Naive thymus-derived CD4-positive, alpha-beta T cell (primary cell): ENCODE data around the gene UPB1. TPM values are rescaled to one million over a fixed set of nuclear protein-coding genes. Genes with fewer than 3 reads are reported as not detected.

Source experiments
- ATAC-seq: fragments of 150-1000 bp; cut with Tn5 transposase; 2 replicates; pipeline ENCODE4 v1.10.0; 2021; ENCODE audit warnings: mild to moderate bottlenecking, moderate library complexity
- CTCF ChIA-PET: fragments of 350-600 bp; sonication (Branson Sonifier 250); formaldehyde crosslinking; loops from one replicate; lab custom pipeline; 2021; ENCODE audit warnings: antibody characterized with exemption; lab: Charles Lee
- POLR2A ChIA-PET: fragments of 350-600 bp; sonication (Branson Sonifier 250); formaldehyde crosslinking; loops from one replicate; lab custom pipeline; 2021; ENCODE audit warnings: antibody characterized with exemption, inconsistent platforms; lab: Charles Lee
- DNase-seq, 9 donors: peaks; one replicate each; pipeline versions ENCODE4 v3.0.0 to v3.0.0-alpha.2; 2020 to 2022; ENCODE audit warnings: mixed read lengths in 1 of 9
- H3K27ac ChIP-seq: one replicate; pipeline ENCODE4 v1.7.0; 2013; ENCODE audit warnings: mild to moderate bottlenecking, low read depth, low read length, moderate library complexity
- H3K27me3 ChIP-seq, 2 donors: one replicate each; pipeline ENCODE4 v1.7.0; 2013; ENCODE audit warnings: low read length in 2 of 2, mild to moderate bottlenecking in 2 of 2, moderate library complexity in 2 of 2; ENCODE audit not compliant: control insufficient read depth in 2 of 2, insufficient read depth in 2 of 2
- H3K36me3 ChIP-seq, 3 experiments: 1 replicate in 2 of 3; 2 replicates in 1 of 3; pipeline ENCODE4 v1.7.0; 2013; ENCODE audit warnings: low read length in 3 of 3, mild to moderate bottlenecking in 3 of 3, moderate library complexity in 1 of 3; ENCODE audit not compliant: insufficient read depth in 3 of 3, control insufficient read depth in 2 of 3
- H3K4me1 ChIP-seq, 2 donors: one replicate each; pipeline ENCODE4 v1.7.0; 2013; ENCODE audit warnings: low read length in 2 of 2, mild to moderate bottlenecking in 2 of 2, moderate library complexity in 1 of 2; ENCODE audit not compliant: control insufficient read depth in 2 of 2, insufficient read depth in 2 of 2
- H3K4me3 ChIP-seq: 2 replicates; pipeline ENCODE4 v1.7.0; 2013; ENCODE audit warnings: mild to moderate bottlenecking, low read length
- H3K9me3 ChIP-seq, 3 experiments: 1 replicate in 2 of 3; 2 replicates in 1 of 3; pipeline ENCODE4 v1.7.0; 2013; ENCODE audit warnings: low read length in 3 of 3; ENCODE audit not compliant: control insufficient read depth in 2 of 3
- H3K27ac Mint-ChIP-seq, 9 donors: one replicate each; pipeline ENCODE4 v1.8.0; 2020 to 2022; ENCODE audit warnings: mixed read lengths in 9 of 9, mild to moderate bottlenecking in 8 of 9, moderate library complexity in 5 of 9, inconsistent platforms in 2 of 9
- H3K27me3 Mint-ChIP-seq, 5 donors: one replicate each; pipeline ENCODE4 v1.8.0; 2021 to 2022; ENCODE audit warnings: mixed read lengths in 5 of 5, mild to moderate bottlenecking in 1 of 5
- H3K36me3 Mint-ChIP-seq, 5 donors: one replicate each; pipeline ENCODE4 v1.8.0; 2020 to 2022; ENCODE audit warnings: mixed read lengths in 5 of 5, mild to moderate bottlenecking in 3 of 5, inconsistent platforms in 1 of 5
- H3K4me1 Mint-ChIP-seq, 7 donors: one replicate each; pipeline ENCODE4 v1.8.0; 2020 to 2022; ENCODE audit warnings: mixed read lengths in 7 of 7, mild to moderate bottlenecking in 3 of 7, inconsistent platforms in 1 of 7
- H3K4me3 Mint-ChIP-seq, 10 donors: one replicate each; pipeline ENCODE4 v1.8.0; 2020 to 2022; ENCODE audit warnings: mild to moderate bottlenecking in 10 of 10, mixed read lengths in 10 of 10, moderate library complexity in 6 of 10, inconsistent platforms in 2 of 10
- H3K9me3 Mint-ChIP-seq, 11 donors: one replicate each; pipeline ENCODE4 v1.8.0; 2020 to 2022; ENCODE audit warnings: mixed read lengths in 11 of 11, mild to moderate bottlenecking in 4 of 11, inconsistent platforms in 1 of 11, moderate library complexity in 1 of 11
- intact Hi-C, 2 donors: fragments of 100-400 bp; cut with micrococcal nuclease; formaldehyde crosslinking; loops; one replicate each; pipeline ENCODE4 v1.15.1; 2023
- polyA plus RNA-seq, 2 donors: library from polyadenylated mRNA; unstranded; fragments of 300-500 nt; fragmentation: Illumina TruSeq; gene quantifications; one replicate each; pipeline ENCODE4 v1.2.3, GENCODE V29; 2021
- total RNA-seq, 6 experiments: library from RNA in 5 of 6; stranded (reverse) in 5 of 6; gene quantifications; 1 replicate in 5 of 6; 2 replicates in 1 of 6; pipeline ENCODE4 v1.2.3 and lab custom pipeline; 2021 to 2026

UPB1 gene
- total and polyA plus RNA-seq, 7 experiments from 2014 or later: 0.14 to 3.4 (median 1.6) TPM

DNA sequence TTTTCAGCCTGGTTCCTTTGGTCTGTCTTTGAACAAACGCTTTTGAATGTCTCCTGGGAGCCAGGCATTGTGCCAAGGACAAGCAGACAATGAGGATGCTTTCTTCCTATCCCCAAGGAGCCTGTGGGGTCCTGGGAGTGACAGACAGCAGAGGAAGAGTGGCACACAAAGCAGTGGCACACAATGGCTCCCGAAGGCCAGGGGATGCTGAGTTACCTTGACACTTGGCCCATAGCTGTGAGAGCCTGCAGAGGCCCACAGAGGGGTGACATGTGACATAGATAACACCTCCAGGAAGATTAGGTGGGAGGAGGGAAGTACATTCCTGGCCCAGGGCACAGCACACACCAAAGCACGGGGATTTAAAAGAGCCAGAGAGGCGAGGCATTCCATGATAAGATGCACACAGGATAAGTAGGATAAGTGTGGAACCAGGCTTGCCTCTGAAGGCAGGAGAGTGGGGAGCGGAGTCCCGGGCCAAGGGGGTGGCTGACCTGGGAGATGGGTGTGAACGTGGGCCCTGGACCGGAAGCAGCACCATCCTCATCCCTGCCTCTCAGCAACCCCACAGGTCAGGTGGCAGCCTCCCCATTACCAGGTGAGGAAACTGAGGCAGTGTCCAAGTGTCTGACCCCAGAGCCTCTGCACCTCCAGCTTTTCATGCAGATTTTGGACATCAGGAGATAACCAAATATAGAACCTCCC is 6.3 kb downstream of the UPB1 start:
- CTCF ChIA-PET: interaction anchor here (1.3 kb wide), 2 partner anchors 17 to 79 kb away, joined by 5 to 17 read pairs; no protein-coding TSS in a partner anchor
- Histone ChIP-seq H3K27me3 (no peaks in the 10 kb centered on the region), H3K27ac (no peak overlapping the region), H3K36me3 (no peaks in the 10 kb centered on the region), H3K4me1 (peaks cover 0 to 8% of the 10 kb centered on the region in 2 donors), H3K4me3 (no peak overlapping the region), H3K9me3 (no peaks in the 10 kb centered on the region)
- Mint-ChIP-seq H3K27ac (no peak overlapping the region), H3K4me3 (no peak overlapping the region), H3K36me3 (no peaks in the 10 kb centered on the region), H3K9me3 (no peaks in the 10 kb centered on the region), H3K4me1 (peaks cover 15 to 27% (median 20%) of the 10 kb centered on the region in 7 donors), H3K27me3 (peaks cover 0 to 11% (median 4%) of the 10 kb centered on the region in 5 donors)
- POLR2A ChIA-PET: no interaction called here
- intact Hi-C loops: no loop called here
- no peak for ATAC-seq
- no peak for DNase-seq

DNA sequence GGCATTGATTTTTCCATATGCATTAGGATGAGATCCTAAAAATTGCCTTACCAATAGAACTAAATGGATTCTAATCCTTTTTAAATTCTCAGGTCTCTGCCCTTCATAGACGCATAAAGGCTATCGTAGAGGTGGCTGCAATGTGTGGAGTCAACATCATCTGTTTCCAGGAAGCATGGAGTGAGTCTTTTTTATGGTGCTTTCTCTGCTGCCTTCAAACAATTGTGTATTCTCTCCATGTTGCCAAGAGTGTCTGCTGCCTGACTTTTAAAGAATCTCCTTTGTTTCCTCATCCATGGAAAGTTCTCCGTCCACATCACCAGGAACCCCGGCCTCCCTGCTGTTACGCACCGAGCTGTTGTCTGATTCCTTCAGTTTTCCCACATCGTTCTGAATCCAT is 6.9 kb downstream of the UPB1 start:
- no peaks in the 10 kb centered on the region for H3K9me3 Mint-ChIP-seq
- Histone ChIP-seq H3K4me3 (no peak overlapping the region), H3K36me3 (no peaks in the 10 kb centered on the region), H3K9me3 (no peaks in the 10 kb centered on the region), H3K27ac (no peak overlapping the region), H3K4me1 (peaks cover 0 to 8% of the 10 kb centered on the region in 2 donors), H3K27me3 (no peaks in the 10 kb centered on the region)
- intact Hi-C loops: no loop called here
- peaks cover 0 to 7% (median 0%) of the 10 kb centered on the region in 5 donors for H3K27me3 Mint-ChIP-seq
- no peak overlapping the region for H3K4me3 Mint-ChIP-seq
- no peak for ATAC-seq
- DNase-seq: no peak
- H3K36me3 Mint-ChIP-seq: no peaks in the 10 kb centered on the region
- CTCF ChIA-PET: interaction anchor here (1.0 to 1.3 kb wide), 5 partner anchors 17 to 79 kb away, joined by 3 to 17 read pairs (median 5); partner anchors contain the start of gene ADORA2A
- H3K27ac Mint-ChIP-seq: peak overlapping the region in 1 of 9 donors; percentile 13
- peaks cover 15 to 32% (median 17%) of the 10 kb centered on the region in 7 donors for H3K4me1 Mint-ChIP-seq
- POLR2A ChIA-PET: no interaction called here

DNA sequence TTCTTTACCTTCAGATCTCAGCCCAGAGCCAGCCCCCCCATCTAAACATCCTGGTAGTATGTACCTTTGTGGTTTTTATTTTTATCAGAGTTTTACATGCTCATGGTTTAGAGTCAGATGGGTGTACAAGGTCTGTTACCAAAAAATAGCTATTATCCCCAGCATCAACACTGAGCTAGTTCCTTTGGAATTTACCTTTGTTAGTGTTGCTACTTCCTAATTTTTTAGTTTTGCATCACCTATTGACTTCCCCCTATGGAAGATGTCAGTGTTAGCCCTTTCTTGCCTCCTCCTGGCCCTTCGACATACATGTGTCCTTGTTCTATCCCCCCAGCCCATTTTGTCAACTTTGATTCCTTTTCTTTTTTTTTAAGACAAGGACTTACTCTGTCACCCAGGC is 7.4 kb downstream of the UPB1 start:
- Histone ChIP-seq H3K36me3 (no peaks in the 10 kb centered on the region), H3K27ac (no peak overlapping the region), H3K4me3 (no peak overlapping the region), H3K27me3 (no peaks in the 10 kb centered on the region), H3K4me1 (peaks cover 0 to 8% of the 10 kb centered on the region in 2 donors), H3K9me3 (no peaks in the 10 kb centered on the region)
- peaks cover 12 to 34% (median 13%) of the 10 kb centered on the region in 7 donors for H3K4me1 Mint-ChIP-seq
- DNase-seq: no peak
- H3K27ac Mint-ChIP-seq: peak overlapping the region in 1 of 9 donors; percentile 13
- intact Hi-C loops: no loop called here
- POLR2A ChIA-PET: no interaction called here
- ATAC-seq: no peak
- H3K9me3 Mint-ChIP-seq: no peaks in the 10 kb centered on the region
- CTCF ChIA-PET: interaction anchor here (0.7 to 1.3 kb wide), 7 partner anchors 16 to 89 kb away, joined by 3 to 17 read pairs (median 3); partner anchors contain the start of gene ADORA2A
- H3K36me3 Mint-ChIP-seq: no peaks in the 10 kb centered on the region
- H3K27me3 Mint-ChIP-seq: peaks cover 0 to 7% (median 0%) of the 10 kb centered on the region in 5 donors
- H3K4me3 Mint-ChIP-seq: no peak overlapping the region

DNA sequence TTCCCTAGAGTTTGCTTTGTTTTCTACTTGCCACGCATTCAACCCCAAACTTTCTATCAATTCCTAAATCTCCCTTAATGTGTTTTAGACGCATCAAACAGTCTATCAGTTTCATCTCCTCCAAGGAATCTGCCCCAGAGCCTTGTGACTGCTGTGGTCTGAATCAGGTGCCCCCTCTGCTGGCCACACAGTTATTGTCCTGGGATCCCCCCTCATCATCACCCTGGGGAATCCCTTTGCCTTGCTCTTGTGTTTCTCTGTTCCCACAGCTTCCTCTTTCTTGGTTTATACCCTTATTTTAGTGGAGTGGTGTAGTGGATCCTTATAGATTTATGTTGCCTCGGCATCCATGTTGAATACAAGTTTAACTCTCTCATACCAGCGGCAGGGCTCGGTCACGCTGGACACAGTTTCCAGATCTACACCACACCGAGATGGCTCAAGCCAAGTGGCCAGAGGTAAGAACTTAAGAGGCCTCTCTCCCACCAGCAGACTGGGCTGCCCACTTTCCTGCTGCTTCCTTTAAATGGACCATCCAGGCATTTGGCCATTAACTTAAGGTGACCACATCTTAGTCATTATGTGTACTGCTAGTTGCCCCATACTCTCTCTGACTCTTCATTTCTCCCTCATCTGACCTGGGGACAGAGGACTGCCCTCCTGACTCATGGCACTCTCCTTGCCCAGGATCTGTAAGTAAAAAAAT is 8.2 kb downstream of the UPB1 start:
- intact Hi-C loops: loop anchor here (1.0 kb wide), 2 partner anchors 82 to 178 kb away; no protein-coding TSS in a partner anchor
- Histone ChIP-seq H3K9me3 (no peaks in the 10 kb centered on the region), H3K36me3 (no peaks in the 10 kb centered on the region), H3K4me1 (peaks cover 0 to 1% of the 10 kb centered on the region in 2 donors), H3K27me3 (no peaks in the 10 kb centered on the region), H3K27ac (no peak overlapping the region), H3K4me3 (no peak overlapping the region)
- Mint-ChIP-seq H3K36me3 (no peaks in the 10 kb centered on the region), H3K4me1 (peaks cover 4 to 26% (median 8%) of the 10 kb centered on the region in 7 donors), H3K9me3 (no peaks in the 10 kb centered on the region), H3K4me3 (no peak overlapping the region), H3K27ac (peak overlapping the region in 2 of 9 donors; percentile 21 to 78), H3K27me3 (peaks cover 0 to 7% (median 0%) of the 10 kb centered on the region in 5 donors)
- POLR2A ChIA-PET: no interaction called here
- CTCF ChIA-PET: interaction anchor here (0.7 to 1.3 kb wide), 7 partner anchors 15 to 88 kb away, joined by 3 to 17 read pairs (median 3); partner anchors contain the start of gene ADORA2A
- ATAC-seq (peak; percentile 88), DNase-seq (peak; percentile 14 to 58 (median 40))

DNA sequence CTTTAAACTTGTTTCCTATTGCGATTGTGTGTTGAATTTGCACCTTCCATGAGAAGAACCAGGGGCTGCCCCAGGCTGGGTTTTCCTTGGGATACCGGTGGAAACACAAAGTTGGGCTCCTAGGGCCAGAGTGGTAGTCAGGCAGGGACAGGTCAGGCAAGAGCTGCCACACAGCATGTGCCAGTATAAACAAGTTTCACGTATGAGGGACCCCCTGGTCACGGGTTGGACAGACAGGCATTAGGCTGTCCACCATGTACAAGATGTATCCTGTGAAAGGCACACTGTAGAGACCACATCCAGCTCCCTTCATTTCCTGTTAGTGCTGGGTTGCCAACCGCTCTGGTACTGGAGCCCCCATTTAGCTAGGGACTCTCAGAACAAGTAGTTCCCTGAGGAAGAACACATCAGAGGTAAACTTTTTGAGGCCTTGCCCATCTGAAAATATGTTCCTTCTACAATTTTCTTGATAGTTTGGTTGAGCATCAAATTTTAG is 8.8 kb downstream of the UPB1 start:
- H3K27me3 ChIP-seq: no peaks in the 10 kb centered on the region
- no peaks in the 10 kb centered on the region for H3K4me1 ChIP-seq
- DNase-seq (no peak), ATAC-seq (no peak)
- H3K4me3 Mint-ChIP-seq: no peak overlapping the region
- POLR2A ChIA-PET: no interaction called here
- no peak overlapping the region for H3K27ac ChIP-seq
- H3K9me3 ChIP-seq: no peaks in the 10 kb centered on the region
- H3K9me3 Mint-ChIP-seq: no peaks in the 10 kb centered on the region
- H3K36me3 Mint-ChIP-seq: no peaks in the 10 kb centered on the region
- intact Hi-C loops: loop anchor here (1.0 kb wide), 2 partner anchors 83 to 179 kb away; no protein-coding TSS in a partner anchor
- no peak overlapping the region for H3K4me3 ChIP-seq
- no peaks in the 10 kb centered on the region for H3K36me3 ChIP-seq
- CTCF ChIA-PET: interaction anchor here (1.4 kb wide), 1 partner anchor 77 kb away, joined by 6 read pairs; the partner anchor contains the start of gene ADORA2A
- H3K4me1 Mint-ChIP-seq: peaks cover 0 to 25% (median 4%) of the 10 kb centered on the region in 7 donors
- H3K27me3 Mint-ChIP-seq: peaks cover 0 to 7% (median 0%) of the 10 kb centered on the region in 5 donors
- H3K27ac Mint-ChIP-seq: no peak overlapping the region

DNA sequence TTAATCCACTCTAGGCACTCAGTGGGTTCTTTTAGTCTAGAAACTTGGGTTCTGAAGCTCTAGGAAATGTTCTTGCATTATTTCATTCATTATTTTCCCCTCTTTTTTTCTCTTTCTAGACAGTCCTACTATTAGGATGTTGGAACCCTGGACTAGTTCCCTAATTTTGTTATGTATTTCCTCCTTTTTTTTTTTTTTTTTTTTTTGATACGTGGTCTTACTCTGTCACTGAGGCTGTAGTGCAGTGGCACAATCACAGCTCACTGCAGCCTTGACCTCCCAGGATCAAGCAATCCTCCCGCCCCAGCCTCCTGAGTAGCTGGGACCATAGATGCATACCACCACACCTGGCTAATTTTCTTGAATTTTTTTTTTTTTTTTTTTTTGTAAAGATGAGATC is 9.4 kb downstream of the UPB1 start:
- no peak for ATAC-seq
- Histone ChIP-seq H3K27me3 (no peaks in the 10 kb centered on the region), H3K4me1 (no peaks in the 10 kb centered on the region), H3K9me3 (no peaks in the 10 kb centered on the region), H3K4me3 (no peak overlapping the region), H3K27ac (no peak overlapping the region), H3K36me3 (no peaks in the 10 kb centered on the region)
- Mint-ChIP-seq H3K36me3 (no peaks in the 10 kb centered on the region), H3K9me3 (no peaks in the 10 kb centered on the region), H3K4me3 (no peak overlapping the region), H3K27ac (no peak overlapping the region), H3K27me3 (peaks cover 0 to 7% (median 0%) of the 10 kb centered on the region in 5 donors), H3K4me1 (peaks cover 0 to 25% (median 4%) of the 10 kb centered on the region in 7 donors)
- intact Hi-C loops: no loop called here
- ChIA-PET POLR2A (no interaction called here), CTCF (interaction anchor here (0.6 to 1.4 kb wide), 2 partner anchors 78 to 86 kb away, joined by 3 to 6 read pairs; partner anchors contain the start of gene ADORA2A)
- DNase-seq: no peak
